ENCODE results near the gene SIGLEC1. TPM values are rescaled to one million over a fixed set of nuclear protein-coding genes. Genes with fewer than 3 reads are reported as not detected.

The SIGLEC1 gene
- 1 to 10 TPM in 2 of 4 donors, under 1 TPM in 2; 0.60 to 3.5 (median 1.1) TPM for total RNA-seq

- peaks cover 15% of the 10 kb centered on the region for H3K4me1 ChIP-seq
- no peak within 1 kb of the TSS for H3K27ac ChIP-seq
- WGBS: 85% methylated on average over 12 of the region's 15 CpGs
- no peaks in the 10 kb centered on the region for H3K27me3 ChIP-seq
- TF ChIP-seq EP300 (IDR thresholded peaks at IDR 0.05) (no peak), POLR2A (IDR thresholded peaks at IDR 0.05) (no peak), POLR2AphosphoS5 (IDR thresholded peaks at IDR 0.05) (no peak), CTCF (IDR thresholded peaks at IDR 0.05) (no peak)
- no peaks in the 10 kb centered on the region for H3K9me3 ChIP-seq
- H3K4me3 ChIP-seq: peak within 1 kb of the TSS; percentile 17
- H3K36me3 ChIP-seq: no peaks in the 10 kb centered on the region
- DNase-seq (ENCODE audit: low spot score in 2 of 2): no peak
Observed at GRCh38 chr20:3712279-3712873, at the start of gene SIGLEC1. SIGLEC1 (minus strand) TSS chr20:3712600; CDS start chr20:3707128, 5,472 bp downstream.

GRCh38 chr20:3760655-3761348 is 48.4 kb upstream of the SIGLEC1 start:
- peaks cover 5% of the 10 kb centered on the region for H3K4me1 ChIP-seq
- no peak overlapping the region for H3K27ac ChIP-seq
- H3K27me3 ChIP-seq: no peaks in the 10 kb centered on the region
- WGBS: 64% methylated on average over 9 of the region's 10 CpGs
- H3K36me3 ChIP-seq: no peaks in the 10 kb centered on the region
- TF ChIP-seq POLR2AphosphoS5 (IDR thresholded peaks at IDR 0.05) (no peak), CTCF (IDR thresholded peaks at IDR 0.05) (no peak), EP300 (IDR thresholded peaks at IDR 0.05) (no peak), POLR2A (IDR thresholded peaks at IDR 0.05) (no peak)
- DNase-seq (ENCODE audit: low spot score in 2 of 2): no peak
- no peak overlapping the region for H3K4me3 ChIP-seq
- H3K9me3 ChIP-seq: no peaks in the 10 kb centered on the region

GRCh38 chr20:3759884-3760283 is 47.5 kb upstream of the SIGLEC1 start:
- H3K9me3 ChIP-seq: no peaks in the 10 kb centered on the region
- 84% methylated on average over 9 of the region's 11 CpGs for WGBS
- no peaks in the 10 kb centered on the region for H3K36me3 ChIP-seq
- no peak for TF ChIP-seq CTCF (IDR thresholded peaks at IDR 0.05)
- TF ChIP-seq POLR2AphosphoS5 (IDR thresholded peaks at IDR 0.05): no peak
- no peak for TF ChIP-seq EP300 (IDR thresholded peaks at IDR 0.05)
- TF ChIP-seq POLR2A (IDR thresholded peaks at IDR 0.05): no peak
- H3K4me1 ChIP-seq: no peaks in the 10 kb centered on the region
- H3K27me3 ChIP-seq: no peaks in the 10 kb centered on the region
- no peak overlapping the region for H3K27ac ChIP-seq
- no peak for DNase-seq (ENCODE audit: low spot score in 2 of 2)
- no peak overlapping the region for H3K4me3 ChIP-seq

GRCh38 chr20:3759316-3759823 is 47.0 kb upstream of the SIGLEC1 start:
- WGBS: 79% methylated on average over 4 of the region's 11 CpGs
- no peak overlapping the region for H3K4me3 ChIP-seq
- TF ChIP-seq POLR2A (IDR thresholded peaks at IDR 0.05) (no peak), CTCF (IDR thresholded peaks at IDR 0.05) (no peak), POLR2AphosphoS5 (IDR thresholded peaks at IDR 0.05) (no peak), EP300 (IDR thresholded peaks at IDR 0.05) (no peak)
- no peaks in the 10 kb centered on the region for H3K4me1 ChIP-seq
- no peaks in the 10 kb centered on the region for H3K36me3 ChIP-seq
- DNase-seq (ENCODE audit: low spot score in 2 of 2): no peak
- H3K27ac ChIP-seq: no peak overlapping the region
- no peaks in the 10 kb centered on the region for H3K27me3 ChIP-seq
- no peaks in the 10 kb centered on the region for H3K9me3 ChIP-seq

GRCh38 chr20:3758566-3758965 is 46.2 kb upstream of the SIGLEC1 start:
- H3K36me3 ChIP-seq: no peaks in the 10 kb centered on the region
- DNase-seq (ENCODE audit: low spot score in 2 of 2): no peak
- no peak overlapping the region for H3K27ac ChIP-seq
- WGBS: 89% methylated on average over 6 of the region's 11 CpGs
- H3K9me3 ChIP-seq: no peaks in the 10 kb centered on the region
- no peaks in the 10 kb centered on the region for H3K27me3 ChIP-seq
- no peaks in the 10 kb centered on the region for H3K4me1 ChIP-seq
- no peak overlapping the region for H3K4me3 ChIP-seq
- TF ChIP-seq EP300 (IDR thresholded peaks at IDR 0.05): no peak
- no peak for TF ChIP-seq POLR2AphosphoS5 (IDR thresholded peaks at IDR 0.05)
- no peak for TF ChIP-seq POLR2A (IDR thresholded peaks at IDR 0.05)
- no peak for TF ChIP-seq CTCF (IDR thresholded peaks at IDR 0.05)
